Endodermal cell (in vitro differentiated cells): ENCODE data around the gene CWH43. TPM values are rescaled to one million over a fixed set of nuclear protein-coding genes. Genes with fewer than 3 reads are reported as not detected.
"Not testable (repeated sequence)": the region's sequence is repeated elsewhere in the genome, so short reads cannot be mapped to it uniquely, and the experiment has no call there.

Experiments used
- DNase-seq: peaks from one replicate; pipeline ENCODE4 v3.0.0-alpha.2; 2017
- H3K27ac ChIP-seq: 2 replicates; pipeline ENCODE4 v1.5.1; 2013; ENCODE audit warnings: mild to moderate bottlenecking, low read depth, low read length, moderate library complexity
- H3K27me3 ChIP-seq: 2 replicates; pipeline ENCODE4 v1.6.1; 2013; ENCODE audit warnings: mild to moderate bottlenecking, low read length, moderate library complexity; ENCODE audit not compliant: insufficient read depth, control insufficient read depth, poor library complexity, severe bottlenecking
- H3K36me3 ChIP-seq: 2 replicates; pipeline ENCODE4 v1.7.0; 2013; ENCODE audit warnings: mild to moderate bottlenecking, low read length, moderate library complexity; ENCODE audit not compliant: control insufficient read depth, insufficient read depth
- H3K4me1 ChIP-seq: one replicate; pipeline ENCODE4 v1.7.0; 2013; ENCODE audit warnings: low read length; ENCODE audit not compliant: control insufficient read depth, insufficient read depth
- H3K4me3 ChIP-seq: 2 replicates; pipeline ENCODE4 v1.5.1; 2013; ENCODE audit warnings: mild to moderate bottlenecking, low read length, moderate library complexity
- H3K9ac ChIP-seq: 2 replicates; pipeline ENCODE4 v1.6.1; 2013; ENCODE audit warnings: mild to moderate bottlenecking, low read length, moderate library complexity; ENCODE audit not compliant: poor library complexity, severe bottlenecking; ENCODE audit errors: extremely low read depth
- H3K9me3 ChIP-seq: 2 replicates; pipeline ENCODE4 v1.6.1; 2013; ENCODE audit warnings: mild to moderate bottlenecking, low read length, moderate library complexity; ENCODE audit not compliant: control insufficient read depth
- H3K27ac Mint-ChIP-seq: 2 replicates; pipeline ENCODE4 v1.8.0; 2020; ENCODE audit warnings: mixed read lengths
- H3K27me3 Mint-ChIP-seq: 2 replicates; pipeline ENCODE4 v1.8.0; 2021; ENCODE audit warnings: mild to moderate bottlenecking, mixed read lengths; ENCODE audit not compliant: insufficient read depth
- H3K36me3 Mint-ChIP-seq: 2 replicates; pipeline ENCODE4 v1.8.0; 2020; ENCODE audit warnings: low read depth, mixed read lengths
- H3K4me1 Mint-ChIP-seq: 2 replicates; pipeline ENCODE4 v1.8.0; 2020; ENCODE audit warnings: mixed read lengths
- H3K4me3 Mint-ChIP-seq: 2 replicates; pipeline ENCODE4 v1.8.0; 2020; ENCODE audit warnings: mild to moderate bottlenecking, moderate library complexity, mixed read lengths
- H3K9me3 Mint-ChIP-seq: 2 replicates; pipeline ENCODE4 v1.8.0; 2020; ENCODE audit warnings: mild to moderate bottlenecking, mixed read lengths
- WGBS, 2 experiments: methylation state at CpG; one replicate each; pipeline versions ENCODE4 v1.1.5 to v1.1.7; 2013; ENCODE audit warnings: missing lambda C conversion rate in 2 of 2, mixed read lengths in 1 of 2; ENCODE audit not compliant: insufficient coverage in 1 of 2, insufficient read length in 1 of 2; 5-methylcytosine and 5-hydroxymethylcytosine counted together
- total RNA-seq, 2 donors: library from RNA; stranded (reverse); fragmentation: NEBNext Ultra II Directional in 1 of 2; extraction: Animal tissue kit (Norgen Biotek cat#: 25700) in 1 of 2; gene quantifications; 2 replicates in 1 of 2; 3 replicates in 1 of 2; pipeline ENCODE4 v1.2.1, GENCODE V29; 2021

Gene CWH43
- total RNA-seq, 2 donors from 2014 or later, result not detected

DNA sequence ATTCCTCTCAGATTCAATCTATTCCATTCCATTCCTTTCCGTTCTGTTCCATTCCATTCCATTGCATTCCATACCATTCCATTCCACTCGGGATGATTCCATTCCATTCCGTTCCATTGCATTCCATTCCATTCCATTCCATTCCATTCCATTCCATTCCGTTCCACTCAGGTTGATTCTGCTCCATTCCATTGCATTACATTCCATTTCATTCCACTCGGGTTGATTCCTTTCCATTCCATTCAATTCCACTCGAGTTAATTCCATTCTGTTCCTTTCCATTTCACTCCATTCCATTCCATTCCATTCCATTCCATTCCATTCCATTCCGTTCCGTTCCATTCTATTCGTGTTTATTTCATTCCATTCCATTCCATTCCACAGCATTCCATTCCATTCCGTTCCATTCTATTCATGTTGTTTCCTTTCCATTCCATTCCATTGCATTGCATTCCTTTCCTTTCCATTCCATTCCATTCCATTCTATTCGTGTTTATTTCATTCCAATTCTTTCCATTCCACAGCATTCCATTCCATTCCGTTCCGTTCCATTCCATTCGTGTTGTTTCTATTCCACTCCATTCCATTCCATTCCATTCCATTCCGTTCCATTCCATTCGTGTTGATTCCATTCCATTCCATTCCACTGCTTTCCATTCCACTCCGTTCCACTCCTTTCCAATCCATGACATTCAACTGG lies 118.3 kb downstream of the CWH43 start:
- not testable (repeated sequence) for H3K4me1 Mint-ChIP-seq, H3K36me3 ChIP-seq, H3K4me3 Mint-ChIP-seq, H3K4me1 ChIP-seq, H3K27ac ChIP-seq, H3K27me3 ChIP-seq, DNase-seq, H3K9ac ChIP-seq, H3K27ac Mint-ChIP-seq
- H3K4me3 ChIP-seq, result peak overlapping the region; percentile 15
- Mint-ChIP-seq H3K27me3 (peaks cover 20% of the 10 kb centered on the region), H3K9me3 (peaks cover 89% of the 10 kb centered on the region), H3K36me3 (peaks cover 62% of the 10 kb centered on the region)
- WGBS, 2 experiments, result 52 to 63% methylated on average over 15 to 17 of the region's 17 CpGs
- H3K9me3 ChIP-seq, result peaks cover 67% of the 10 kb centered on the region

GRCh38 chr4:49105248-49105904 lies 119.3 kb downstream of the CWH43 start:
- not testable (repeated sequence) for H3K27me3 ChIP-seq, DNase-seq, H3K4me1 ChIP-seq, H3K4me3 Mint-ChIP-seq, H3K27ac Mint-ChIP-seq, H3K4me1 Mint-ChIP-seq, H3K9ac ChIP-seq, H3K36me3 ChIP-seq, H3K27ac ChIP-seq
- WGBS, 2 experiments, result 60 to 75% methylated on average over 11 of the region's 11 CpGs
- peaks cover 22% of the 10 kb centered on the region for H3K27me3 Mint-ChIP-seq
- H3K4me3 ChIP-seq, result peak overlapping the region; percentile 15
- H3K9me3 Mint-ChIP-seq, result peaks cover 89% of the 10 kb centered on the region
- H3K9me3 ChIP-seq, result peaks cover 67% of the 10 kb centered on the region
- peaks cover 61% of the 10 kb centered on the region for H3K36me3 Mint-ChIP-seq

DNA sequence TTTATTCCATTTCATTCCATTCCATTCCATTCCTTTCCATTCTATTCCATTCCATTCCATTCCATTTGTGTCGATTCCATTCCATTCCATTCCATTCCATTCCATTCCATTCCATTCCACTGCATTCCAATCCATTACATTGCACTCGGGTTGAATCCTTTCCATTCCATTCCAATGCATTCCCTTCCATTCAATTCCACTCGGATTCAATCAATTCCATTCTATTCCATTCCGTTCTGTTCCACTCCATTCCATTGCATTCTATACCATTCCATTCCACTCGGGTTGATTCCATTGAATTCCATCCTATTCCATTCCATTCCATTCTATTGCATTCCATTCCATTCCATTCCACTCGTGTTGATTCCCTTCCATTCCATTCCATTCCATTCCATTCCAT lies 121.2 kb downstream of the CWH43 start:
- not testable (repeated sequence) for H3K36me3 ChIP-seq, H3K9ac ChIP-seq, H3K4me1 ChIP-seq, H3K27ac Mint-ChIP-seq, H3K27me3 ChIP-seq, H3K4me3 ChIP-seq, DNase-seq, H3K4me1 Mint-ChIP-seq, H3K4me3 Mint-ChIP-seq, H3K27ac ChIP-seq
- H3K27me3 Mint-ChIP-seq, result peaks cover 23% of the 10 kb centered on the region
- peaks cover 64% of the 10 kb centered on the region for H3K36me3 Mint-ChIP-seq
- peaks cover 94% of the 10 kb centered on the region for H3K9me3 Mint-ChIP-seq
- H3K9me3 ChIP-seq, result peaks cover 82% of the 10 kb centered on the region
- 60 to 61% methylated on average over 6 of the region's 6 CpGs for WGBS, 2 experiments

DNA sequence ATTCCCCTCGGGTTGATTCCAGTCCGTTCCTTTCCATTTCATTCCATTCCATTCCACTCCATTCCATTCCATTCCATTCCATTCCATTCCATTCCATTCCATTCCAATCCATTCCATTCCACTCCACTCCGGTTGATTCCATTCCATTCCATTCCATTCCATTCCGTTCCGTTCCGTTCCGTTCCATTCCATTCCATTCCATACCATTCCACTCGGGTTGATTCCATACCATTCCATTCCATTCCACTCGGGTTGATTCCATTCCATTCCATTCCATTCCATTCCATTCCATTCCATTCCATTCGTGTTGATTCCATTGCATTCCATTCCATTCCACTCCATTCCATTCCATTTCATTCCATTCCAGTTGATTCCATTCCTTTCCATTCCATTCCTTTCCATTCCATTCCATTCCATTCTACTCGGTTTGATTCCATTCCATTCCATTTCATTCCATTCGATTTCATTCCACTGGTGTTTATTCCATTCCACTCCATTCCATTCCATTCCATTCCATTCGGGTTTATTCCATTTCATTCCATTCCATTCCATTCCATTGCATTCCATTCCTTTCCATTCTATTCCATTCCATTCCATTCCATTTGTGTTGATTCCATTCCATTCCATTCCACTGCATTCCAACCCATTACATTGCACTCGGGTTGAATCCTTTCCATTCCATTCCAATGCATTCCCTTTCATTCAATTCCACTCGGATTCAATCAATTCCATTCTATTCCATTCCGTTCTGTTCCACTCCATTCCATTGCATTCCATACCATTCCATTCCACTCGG lies 122.3 kb downstream of the CWH43 start:
- H3K4me3 ChIP-seq, result peak overlapping the region; percentile 7
- WGBS, 2 experiments, result 47 to 53% methylated on average over 13 to 14 of the region's 17 CpGs
- H3K4me1 Mint-ChIP-seq, DNase-seq, H3K27me3 ChIP-seq, H3K27ac ChIP-seq, H3K4me1 ChIP-seq, H3K36me3 ChIP-seq, H3K9ac ChIP-seq, H3K27ac Mint-ChIP-seq, H3K4me3 Mint-ChIP-seq: not testable (repeated sequence)
- peaks cover 94% of the 10 kb centered on the region for H3K9me3 Mint-ChIP-seq
- H3K36me3 Mint-ChIP-seq, result peaks cover 57% of the 10 kb centered on the region
- H3K9me3 ChIP-seq, result peaks cover 84% of the 10 kb centered on the region
- peaks cover 16% of the 10 kb centered on the region for H3K27me3 Mint-ChIP-seq

DNA sequence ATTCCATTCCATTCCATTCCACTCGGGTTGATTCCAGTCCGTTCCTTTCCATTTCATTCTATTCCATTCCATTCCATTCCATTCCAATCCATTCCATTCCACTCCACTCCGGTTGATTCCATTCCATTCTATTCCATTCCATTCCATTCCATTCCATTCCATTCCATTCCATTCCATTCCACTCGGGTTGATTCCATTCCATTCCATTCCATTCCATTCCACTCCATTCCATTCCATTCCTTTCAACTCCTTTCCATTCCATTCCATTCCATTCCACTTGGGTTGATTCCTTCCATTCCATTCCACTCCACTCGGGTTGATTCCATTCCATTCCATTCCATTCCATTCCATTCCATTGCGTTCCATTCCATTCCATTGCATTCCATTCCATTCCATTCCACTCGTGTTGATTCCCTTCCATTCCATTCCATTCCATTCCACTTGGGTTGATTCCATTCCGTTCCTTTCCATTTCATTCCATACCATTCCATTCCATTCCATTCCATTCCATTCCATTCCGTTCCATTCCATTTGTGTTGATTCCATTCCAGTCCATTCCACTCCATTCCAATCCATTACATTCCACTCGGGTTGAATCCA lies 123.6 kb downstream of the CWH43 start:
- H3K4me1 ChIP-seq, H3K4me3 Mint-ChIP-seq, H3K27me3 ChIP-seq, H3K27ac Mint-ChIP-seq, DNase-seq, H3K9ac ChIP-seq, H3K4me1 Mint-ChIP-seq, H3K27ac ChIP-seq, H3K36me3 ChIP-seq: not testable (repeated sequence)
- Mint-ChIP-seq H3K9me3 (peaks cover 94% of the 10 kb centered on the region), H3K36me3 (peaks cover 50% of the 10 kb centered on the region), H3K27me3 (peaks cover 15% of the 10 kb centered on the region)
- H3K4me3 ChIP-seq, result peak overlapping the region; percentile 58
- peaks cover 84% of the 10 kb centered on the region for H3K9me3 ChIP-seq
- WGBS, 2 experiments, result 49 to 51% methylated on average over 7 to 10 of the region's 10 CpGs

GRCh38 chr4:49110579-49110978 lies 124.5 kb downstream of the CWH43 start:
- H3K27ac ChIP-seq, H3K4me3 Mint-ChIP-seq, H3K27ac Mint-ChIP-seq, H3K27me3 ChIP-seq, H3K4me1 Mint-ChIP-seq, DNase-seq, H3K4me1 ChIP-seq, H3K9ac ChIP-seq, H3K36me3 ChIP-seq: not testable (repeated sequence)
- Mint-ChIP-seq H3K27me3 (peaks cover 12% of the 10 kb centered on the region), H3K36me3 (peaks cover 44% of the 10 kb centered on the region), H3K9me3 (peaks cover 94% of the 10 kb centered on the region)
- Histone ChIP-seq H3K4me3 (peak overlapping the region; percentile 58), H3K9me3 (peaks cover 84% of the 10 kb centered on the region)
- 62 to 68% methylated on average over 5 of the region's 5 CpGs for WGBS, 2 experiments
